H1 (cell line): Measurements from ENCODE around the gene RFX2. TPM values are rescaled to one million over a fixed set of nuclear protein-coding genes. Genes with fewer than 3 reads are reported as not detected.
A peak's percentile ranks its signal among the peaks of the same experiment; 100 is the strongest.

Experiments
- BCL11A ChIP-seq, 2 experiments: IDR thresholded peaks; one replicate each; pipeline ENCODE4 v1.6.1; 2011; ENCODE audit warnings: low read depth in 2 of 2, low read length in 2 of 2, mild to moderate bottlenecking in 2 of 2
- BRCA1 ChIP-seq: IDR thresholded peaks from 2 replicates; pipeline ENCODE4 v1.6.1; 2012; ENCODE audit warnings: low read depth, low read length, improper control_type of control experiment
- CBX5 ChIP-seq: fragments of 300-800, 300-1000 bp; sonication (generic); IDR thresholded peaks from 2 replicates; pipeline ENCODE4 v1.7.1; 2016; ENCODE audit warnings: antibody characterized with exemption, low read length, low read depth
- CHD1 ChIP-seq: IDR thresholded peaks from 2 replicates; pipeline ENCODE4 v1.6.1; 2012; ENCODE audit warnings: low read depth, low read length, improper control_type of control experiment
- CREB1 ChIP-seq: IDR thresholded peaks from 2 replicates; pipeline ENCODE4 v1.6.1; 2012; ENCODE audit warnings: inconsistent platforms
- KDM1A ChIP-seq: fragments of 200-600, 300-600 bp; sonication (generic); IDR thresholded peaks from 2 replicates; pipeline ENCODE4 v1.7.1; 2016; ENCODE audit warnings: mild to moderate bottlenecking, low read length, borderline replicate concordance
- KDM5A ChIP-seq: fragments of 200-600 bp; IDR thresholded peaks from 2 replicates; pipeline ENCODE4 v1.7.1; 2012; ENCODE audit warnings: mild to moderate bottlenecking, low read length, inconsistent platforms, mixed read lengths
- RAD21 ChIP-seq, 2 experiments: IDR thresholded peaks in 1 of 2; conservative IDR thresholded peaks in 1 of 2; 2 replicates each; pipeline ENCODE4 v1.6.1; 2011; ENCODE audit warnings: low read depth in 2 of 2, low read length in 2 of 2, improper control_type of control experiment in 1 of 2, inconsistent platforms in 1 of 2, mild to moderate bottlenecking in 1 of 2, moderate library complexity in 1 of 2
- RBBP5 ChIP-seq: IDR thresholded peaks from 2 replicates; pipeline ENCODE4 v1.7.1; 2012; ENCODE audit warnings: low read depth, mild to moderate bottlenecking, inconsistent platforms, low read length, moderate library complexity, borderline replicate concordance
- SIX5 ChIP-seq: IDR thresholded peaks from 2 replicates; pipeline ENCODE4 v1.6.1; 2011; ENCODE audit warnings: mild to moderate bottlenecking, low read depth, low read length
- SP1 ChIP-seq: IDR thresholded peaks from 2 replicates; pipeline ENCODE4 v1.6.1; 2011; ENCODE audit warnings: low read depth, low read length
- SP2 ChIP-seq: IDR thresholded peaks from 2 replicates; pipeline ENCODE4 v1.6.1; 2012; ENCODE audit warnings: mild to moderate bottlenecking, low read length, inconsistent platforms
- SP4 ChIP-seq: IDR thresholded peaks from 2 replicates; pipeline ENCODE4 v1.6.1; 2012; ENCODE audit warnings: low read length, inconsistent platforms
- TAF1 ChIP-seq: IDR thresholded peaks from 2 replicates; pipeline ENCODE4 v1.6.1; 2011; ENCODE audit warnings: mild to moderate bottlenecking, low read depth, low read length
- TAF7 ChIP-seq: optimal IDR thresholded peaks from 2 replicates; pipeline ENCODE3; 2011; ENCODE audit warnings: low read depth, mild to moderate bottlenecking, inconsistent platforms, low read length, moderate library complexity, borderline replicate concordance
- TBP ChIP-seq: IDR thresholded peaks from 2 replicates; pipeline ENCODE4 v1.6.1; 2011; ENCODE audit warnings: low read depth, low read length, improper control_type of control experiment
- TCF12 ChIP-seq: IDR thresholded peaks from 2 replicates; pipeline ENCODE4 v1.6.1; 2011; ENCODE audit warnings: low read depth, mild to moderate bottlenecking, low read length
- YY1 ChIP-seq: IDR thresholded peaks from 2 replicates; pipeline ENCODE4 v1.6.1; 2011; ENCODE audit warnings: low read depth, mild to moderate bottlenecking, low read length
- polyA plus RNA-seq, 7 experiments: library from polyadenylated mRNA; depleted of rRNA in 3 of 7; stranded (reverse) in 5 of 7; unstranded in 2 of 7; fragments of >200 nt in 5 of 7; fragments of 200-250 nt in 2 of 7; gene quantifications; 1 replicate in 5 of 7; 2 replicates in 1 of 7; 4 replicates in 1 of 7; pipeline versions ENCODE4 v1.2.1 to v1.2.3, GENCODE V29; 2011 to 2013; ENCODE audit warnings: missing spikeins in 2 of 7, mixed read lengths in 2 of 7
- total RNA-seq: library from RNA; stranded (reverse); fragmentation: NEBNext Ultra II Directional; extraction: Animal tissue kit (Norgen Biotek cat#: 25700); gene quantifications from 2 replicates; pipeline ENCODE4 v1.2.1, GENCODE V29; 2021
- TF ChIP-seq, protein P1 (sequence below): IDR thresholded peaks from 2 replicates; pipeline ENCODE4 v1.6.1; 2012; ENCODE audit warnings: inconsistent platforms
- TF ChIP-seq, protein P2 (sequence below), 3 experiments: IDR thresholded peaks; 1 replicate in 2 of 3; 2 replicates in 1 of 3; pipeline versions ENCODE4 v1.5.1 to v1.6.1; 2011; ENCODE audit warnings: low read length in 3 of 3, mild to moderate bottlenecking in 3 of 3, inconsistent platforms in 2 of 3, low read depth in 1 of 3, moderate library complexity in 1 of 3; ENCODE audit not compliant: insufficient read depth in 1 of 3; ENCODE audit errors: control extremely low read depth in 1 of 3

The RFX2 gene
- total and polyA plus RNA-seq, 2 of the 8 experiments (the other 6 are each of a cell fraction or from before 2014, with no cell fraction given) = 4.8 to 5.3 TPM

DNA sequence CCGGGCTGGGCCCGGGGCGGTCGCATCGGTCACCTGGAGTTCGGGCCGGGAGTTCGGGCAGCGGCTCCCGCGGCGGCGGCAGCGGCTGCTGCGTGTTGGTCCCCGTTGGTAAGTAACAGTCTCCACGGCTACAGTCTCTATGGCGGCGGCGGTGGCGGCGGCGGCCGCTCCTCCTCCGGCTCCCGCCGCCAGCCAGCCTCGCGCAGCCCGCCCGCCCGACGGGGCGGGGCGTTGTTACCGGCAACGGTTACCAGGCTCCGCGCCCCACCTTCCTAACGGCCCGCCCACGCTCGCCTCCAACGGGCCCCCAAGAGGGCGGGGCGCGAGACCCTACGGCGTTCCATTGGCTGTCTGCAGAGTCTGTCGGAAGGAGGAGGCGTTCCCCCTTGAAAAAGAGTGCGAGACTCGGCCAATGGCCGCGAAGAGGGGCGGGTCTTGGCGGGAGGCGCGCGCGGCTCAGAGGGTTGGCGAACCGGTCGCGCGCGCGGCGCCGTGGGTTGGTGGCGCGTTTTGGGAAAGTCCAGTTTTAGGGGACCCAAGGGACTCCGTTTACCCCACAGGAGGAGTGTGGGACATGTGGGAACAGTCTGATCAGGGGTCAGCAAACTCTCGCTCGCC lies at the start of gene RFX2 (continued):
- TF ChIP-seq, protein P1, sequence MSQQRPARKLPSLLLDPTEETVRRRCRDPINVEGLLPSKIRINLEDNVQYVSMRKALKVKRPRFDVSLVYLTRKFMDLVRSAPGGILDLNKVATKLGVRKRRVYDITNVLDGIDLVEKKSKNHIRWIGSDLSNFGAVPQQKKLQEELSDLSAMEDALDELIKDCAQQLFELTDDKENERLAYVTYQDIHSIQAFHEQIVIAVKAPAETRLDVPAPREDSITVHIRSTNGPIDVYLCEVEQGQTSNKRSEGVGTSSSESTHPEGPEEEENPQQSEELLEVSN = no peak
- TF ChIP-seq CREB1 (peak; percentile 46; the same call in 1 of the 2 replicates), CHD1 (no peak), TBP (peak; percentile 85), TCF12 (no peak), SP2 (peak; percentile 61; the same call in 1 of the 2 replicates), CBX5 (no peak), KDM1A (no peak), SIX5 (no peak), BCL11A (IDR thresholded peaks at IDR 0.05; ENCODE audit: low read depth in 2 of 2, low read length in 2 of 2) (no peak), TAF1 (peak; percentile 35; the same call in 1 of the 2 replicates), SP1 (peak; percentile 96), BRCA1 (no peak), KDM5A (no peak), TAF7 (no peak), RBBP5 (no peak), RAD21 (IDR thresholded peaks at IDR 0.05 in 1 of 2, conservative IDR thresholded peaks at IDR 0.05 in 1 of 2; ENCODE audit: low read depth in 2 of 2, low read length in 2 of 2) (no peak), SP4 (peak; percentile 82; the same call in 1 of the 2 replicates), YY1 (peak; percentile 50; the same call in 1 of the 2 replicates)
- TF ChIP-seq, protein P2, sequence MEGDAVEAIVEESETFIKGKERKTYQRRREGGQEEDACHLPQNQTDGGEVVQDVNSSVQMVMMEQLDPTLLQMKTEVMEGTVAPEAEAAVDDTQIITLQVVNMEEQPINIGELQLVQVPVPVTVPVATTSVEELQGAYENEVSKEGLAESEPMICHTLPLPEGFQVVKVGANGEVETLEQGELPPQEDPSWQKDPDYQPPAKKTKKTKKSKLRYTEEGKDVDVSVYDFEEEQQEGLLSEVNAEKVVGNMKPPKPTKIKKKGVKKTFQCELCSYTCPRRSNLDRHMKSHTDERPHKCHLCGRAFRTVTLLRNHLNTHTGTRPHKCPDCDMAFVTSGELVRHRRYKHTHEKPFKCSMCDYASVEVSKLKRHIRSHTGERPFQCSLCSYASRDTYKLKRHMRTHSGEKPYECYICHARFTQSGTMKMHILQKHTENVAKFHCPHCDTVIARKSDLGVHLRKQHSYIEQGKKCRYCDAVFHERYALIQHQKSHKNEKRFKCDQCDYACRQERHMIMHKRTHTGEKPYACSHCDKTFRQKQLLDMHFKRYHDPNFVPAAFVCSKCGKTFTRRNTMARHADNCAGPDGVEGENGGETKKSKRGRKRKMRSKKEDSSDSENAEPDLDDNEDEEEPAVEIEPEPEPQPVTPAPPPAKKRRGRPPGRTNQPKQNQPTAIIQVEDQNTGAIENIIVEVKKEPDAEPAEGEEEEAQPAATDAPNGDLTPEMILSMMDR (IDR thresholded peaks at IDR 0.05; ENCODE audit: control extremely low read depth in 1 of 3, insufficient read depth in 1 of 3, low read depth in 1 of 3, low read length in 3 of 3) = no peak
